ENCODE results near the gene AGT. TPM values are rescaled to one million over a fixed set of nuclear protein-coding genes. Genes with fewer than 3 reads are reported as not detected.

Gene AGT
- total RNA-seq, 1 experiment from 2014 or later, result 0.93 TPM

DNA sequence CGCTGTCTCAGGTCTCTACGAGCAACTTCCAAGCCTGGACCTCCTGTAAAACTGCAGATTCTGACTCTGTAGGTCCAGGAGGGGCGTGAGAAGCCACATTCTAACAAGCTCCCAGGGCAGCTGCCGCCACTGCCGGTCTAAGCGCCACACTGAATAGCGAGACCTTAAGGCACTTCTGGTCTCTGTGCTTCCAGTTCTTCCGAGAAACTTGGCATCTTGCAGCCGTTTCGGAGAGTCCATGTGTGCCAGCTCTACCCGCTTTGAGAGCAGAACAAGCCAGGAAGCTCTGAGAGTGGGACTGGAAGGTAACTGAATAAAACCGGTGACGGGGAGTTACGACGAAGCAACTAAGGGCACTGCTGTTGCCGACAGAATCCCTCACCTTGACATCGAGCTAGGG lies 12.5 kb downstream of the AGT start (continued):
- TF ChIP-seq, protein P1, sequence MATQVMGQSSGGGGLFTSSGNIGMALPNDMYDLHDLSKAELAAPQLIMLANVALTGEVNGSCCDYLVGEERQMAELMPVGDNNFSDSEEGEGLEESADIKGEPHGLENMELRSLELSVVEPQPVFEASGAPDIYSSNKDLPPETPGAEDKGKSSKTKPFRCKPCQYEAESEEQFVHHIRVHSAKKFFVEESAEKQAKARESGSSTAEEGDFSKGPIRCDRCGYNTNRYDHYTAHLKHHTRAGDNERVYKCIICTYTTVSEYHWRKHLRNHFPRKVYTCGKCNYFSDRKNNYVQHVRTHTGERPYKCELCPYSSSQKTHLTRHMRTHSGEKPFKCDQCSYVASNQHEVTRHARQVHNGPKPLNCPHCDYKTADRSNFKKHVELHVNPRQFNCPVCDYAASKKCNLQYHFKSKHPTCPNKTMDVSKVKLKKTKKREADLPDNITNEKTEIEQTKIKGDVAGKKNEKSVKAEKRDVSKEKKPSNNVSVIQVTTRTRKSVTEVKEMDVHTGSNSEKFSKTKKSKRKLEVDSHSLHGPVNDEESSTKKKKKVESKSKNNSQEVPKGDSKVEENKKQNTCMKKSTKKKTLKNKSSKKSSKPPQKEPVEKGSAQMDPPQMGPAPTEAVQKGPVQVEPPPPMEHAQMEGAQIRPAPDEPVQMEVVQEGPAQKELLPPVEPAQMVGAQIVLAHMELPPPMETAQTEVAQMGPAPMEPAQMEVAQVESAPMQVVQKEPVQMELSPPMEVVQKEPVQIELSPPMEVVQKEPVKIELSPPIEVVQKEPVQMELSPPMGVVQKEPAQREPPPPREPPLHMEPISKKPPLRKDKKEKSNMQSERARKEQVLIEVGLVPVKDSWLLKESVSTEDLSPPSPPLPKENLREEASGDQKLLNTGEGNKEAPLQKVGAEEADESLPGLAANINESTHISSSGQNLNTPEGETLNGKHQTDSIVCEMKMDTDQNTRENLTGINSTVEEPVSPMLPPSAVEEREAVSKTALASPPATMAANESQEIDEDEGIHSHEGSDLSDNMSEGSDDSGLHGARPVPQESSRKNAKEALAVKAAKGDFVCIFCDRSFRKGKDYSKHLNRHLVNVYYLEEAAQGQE (IDR thresholded peaks at IDR 0.05; ENCODE audit: low read depth), result no peak
- no peak for TF ChIP-seq CEBPB (IDR thresholded peaks at IDR 0.05; ENCODE audit: low read depth)
- no peak for TF ChIP-seq SRF (IDR thresholded peaks at IDR 0.05; ENCODE audit: low read depth)
- no peak for TF ChIP-seq SP1 (IDR thresholded peaks at IDR 0.05; ENCODE audit: low read depth)
- TF ChIP-seq RAD21 (IDR thresholded peaks at IDR 0.05; ENCODE audit: low read depth), result no peak

DNA sequence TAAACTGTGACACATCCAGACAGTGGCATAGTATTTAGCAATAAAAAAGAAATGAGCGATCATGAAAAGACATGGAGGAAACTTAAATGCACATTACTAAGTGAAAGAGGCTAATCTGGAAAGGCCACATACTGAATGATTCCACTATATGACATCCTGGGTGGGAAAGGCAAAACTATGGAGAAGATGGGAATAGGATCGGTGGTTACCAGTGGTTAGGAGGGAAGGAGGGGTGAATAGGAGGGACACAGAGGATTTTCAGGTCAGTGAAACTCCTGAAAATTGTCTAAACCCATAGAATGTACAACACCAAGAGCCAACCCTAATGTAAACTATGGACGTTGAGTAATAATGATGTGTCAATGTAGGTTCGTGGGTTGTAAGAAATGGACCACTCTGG lies 13.8 kb downstream of the AGT start:
- Histone ChIP-seq H3K9me2 (ENCODE audit: insufficient read depth) (no peaks in the 10 kb centered on the region), H3K27ac (ENCODE audit: low read depth, low read length) (no peak overlapping the region), H3K27me3 (ENCODE audit: insufficient read depth, low read length) (peaks cover 4% of the 10 kb centered on the region; the same call in 1 of the 2 replicates), H3K4me1 (ENCODE audit: control insufficient read depth in 1 of 2, insufficient read depth in 2 of 2, low read length in 2 of 2) (peaks cover 14 to 16% of the 10 kb centered on the region in 2 experiments), H4K20me1 (ENCODE audit: insufficient read depth) (no peaks in the 10 kb centered on the region), H3K9me3 (ENCODE audit: control insufficient read depth in 1 of 2, insufficient read depth in 1 of 2, low read depth in 1 of 2, low read length in 2 of 2) (no peaks in the 10 kb centered on the region), H3K36me3 (ENCODE audit: control insufficient read depth in 1 of 2, insufficient read depth in 2 of 2, low read length in 2 of 2) (no peaks in the 10 kb centered on the region), H3K79me2 (ENCODE audit: insufficient read depth, low read length) (no peaks in the 10 kb centered on the region), H3K9ac (ENCODE audit: low read length) (no peak overlapping the region), H2AFZ (ENCODE audit: low read depth, low read length, poor library complexity, severe bottlenecking) (no peak overlapping the region), H3K4me3 (replicated peaks in 1 of 2; ENCODE audit: low read depth in 1 of 2, low read length in 2 of 2) (no peak overlapping the region), H3K4me2 (ENCODE audit: low read length) (no peak overlapping the region)
- TF ChIP-seq RAD21 (IDR thresholded peaks at IDR 0.05; ENCODE audit: low read depth), result no peak
- TF ChIP-seq, protein P2, sequence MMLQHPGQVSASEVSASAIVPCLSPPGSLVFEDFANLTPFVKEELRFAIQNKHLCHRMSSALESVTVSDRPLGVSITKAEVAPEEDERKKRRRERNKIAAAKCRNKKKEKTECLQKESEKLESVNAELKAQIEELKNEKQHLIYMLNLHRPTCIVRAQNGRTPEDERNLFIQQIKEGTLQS (IDR thresholded peaks at IDR 0.05), result no peak
- no peak for TF ChIP-seq CEBPB (IDR thresholded peaks at IDR 0.05; ENCODE audit: low read depth)
- TF ChIP-seq, protein P3, sequence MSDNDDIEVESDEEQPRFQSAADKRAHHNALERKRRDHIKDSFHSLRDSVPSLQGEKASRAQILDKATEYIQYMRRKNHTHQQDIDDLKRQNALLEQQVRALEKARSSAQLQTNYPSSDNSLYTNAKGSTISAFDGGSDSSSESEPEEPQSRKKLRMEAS (IDR thresholded peaks at IDR 0.05), result no peak
- no peak for TF ChIP-seq SP1 (IDR thresholded peaks at IDR 0.05; ENCODE audit: low read depth)
- no peak for TF ChIP-seq JUND (IDR thresholded peaks at IDR 0.05)
- TF ChIP-seq EGR1 (IDR thresholded peaks at IDR 0.05; ENCODE audit: low read depth), result no peak
- no peak for TF ChIP-seq EZH2 (IDR thresholded peaks at IDR 0.05)
- TF ChIP-seq SRF (IDR thresholded peaks at IDR 0.05; ENCODE audit: low read depth), result no peak
- ATAC-seq (no peak), DNase-seq (ENCODE audit: low read depth, low spot score) (no peak)
- ChIA-PET CTCF (no interaction called here), POLR2A (no interaction called here), RAD21 (ENCODE audit: low non-redundant PET in 1 of 2, low total read pairs in 2 of 2, uncharacterized antibody in 2 of 2, unreplicated experiment in 2 of 2) (no interaction called here)
- BruUV-seq (replicated peaks), result no TSS peak
- intact Hi-C loops (cut with micrococcal nuclease), result no loop called here
